Ovary (tissue), 9 donors: ENCODE data around the gene C1QTNF9. TPM values are rescaled to one million over a fixed set of nuclear protein-coding genes. Genes with fewer than 3 reads are reported as not detected.

Source experiments
- DNase-seq, 5 donors: peaks; one replicate each; pipeline ENCODE4 v3.0.0-alpha.2; 2019 to 2020
- H3K27ac ChIP-seq, 2 donors: fragments of 200-600 bp; one replicate each; pipeline versions ENCODE4 v1.5.1 to v1.8.0; 2019 to 2022
- H3K27me3 ChIP-seq: fragments of 200-600 bp; one replicate; pipeline ENCODE4 v1.8.0; 2022
- H3K36me3 ChIP-seq: fragments of 200-600 bp; sonication (generic); one replicate; pipeline ENCODE4 v1.5.1; 2019
- H3K4me1 ChIP-seq: one replicate; pipeline ENCODE4 v1.8.1; 2013; ENCODE audit warnings: mild to moderate bottlenecking, moderate library complexity; ENCODE audit not compliant: insufficient read depth
- H3K4me3 ChIP-seq: fragments of 200-600 bp; sonication (generic); one replicate; pipeline ENCODE4 v1.5.1; 2017
- H3K9me3 ChIP-seq, 2 donors: fragments of 200-600 bp in 1 of 2; sonication (generic) in 1 of 2; one replicate each; pipeline versions ENCODE4 v1.5.1 to v1.8.1; 2013 to 2019; ENCODE audit warnings: mild to moderate bottlenecking in 1 of 2, moderate library complexity in 1 of 2
- EP300 ChIP-seq: sonication (generic); formaldehyde crosslinking; IDR thresholded peaks from one replicate; pipeline ENCODE4 v1.6.1; 2017; ENCODE audit warnings: antibody characterized with exemption
- POLR2A ChIP-seq: fragments of 450-650 bp; IDR thresholded peaks from one replicate; pipeline ENCODE4 v1.6.1; 2017; ENCODE audit warnings: antibody characterized with exemption, mild to moderate bottlenecking, moderate library complexity
- WGBS, 3 donors: extraction: QIAGEN DNeasy Blood & Tissue Kit in 1 of 3; methylation state at CpG; one replicate each; pipeline versions ENCODE4 v1.1.5 to v1.1.7; 2013 to 2017; 5-methylcytosine and 5-hydroxymethylcytosine counted together
- intact Hi-C, 4 donors: fragments of 100-400 bp; cut with DNase I; formaldehyde crosslinking; loops; one replicate each; pipeline versions ENCODE4 v1.11.0 to v1.15.1; 2022 to 2023
- polyA plus RNA-seq, 2 donors: library from polyadenylated mRNA; stranded (reverse); fragments of 200-250 nt in 1 of 2; fragments of 350-450 nt in 1 of 2; fragmentation: Illumina TruSeq in 1 of 2; extraction: RNeasy Lipid Tissue Mini Kit (QIAGEN cat#74804) in 1 of 2; gene quantifications; one replicate each; pipeline ENCODE4 v1.2.3, GENCODE V29; 2013 to 2014
- total RNA-seq, 7 donors: library from RNA; depleted of rRNA in 2 of 7; stranded (reverse); fragments of >200 nt in 2 of 7; fragmentation: NEBNext Ultra II Directional in 3 of 7; extraction: Animal tissue kit (Norgen Biotek cat#: 25700) in 3 of 7; gene quantifications; one replicate each; pipeline versions ENCODE4 v1.1.0 to v1.2.4, GENCODE V29; 2016 to 2023
- TF ChIP-seq, protein P1 (sequence below), 3 donors: fragments of 450-650 bp in 2 of 3; fragments of 200-600 bp in 1 of 3; IDR thresholded peaks; one replicate each; pipeline versions ENCODE4 v1.5.1 to v1.8.0; 2016 to 2022; ENCODE audit warnings: antibody characterized with exemption in 3 of 3, mild to moderate bottlenecking in 1 of 3
- donor health status: DM: no; HTN: no; CAD: no; lungs with moderate emphysema.
- donor health status: DM: no; HTN: no; CAD: no.
- donor health status: Bipolar disorder and iron deficiency.
- donor health status: DM: yes; HTN: yes; CAD: no.
- donor health status: DM: no; HTN: no; CAD: no.
- donor health status: DM: yes; HTN: yes; CAD: no.

The C1QTNF9 gene
- total and polyA plus RNA-seq, 9 donors = 0.12 to 1.6 (median 0.25) TPM; not detected in 3

DNA sequence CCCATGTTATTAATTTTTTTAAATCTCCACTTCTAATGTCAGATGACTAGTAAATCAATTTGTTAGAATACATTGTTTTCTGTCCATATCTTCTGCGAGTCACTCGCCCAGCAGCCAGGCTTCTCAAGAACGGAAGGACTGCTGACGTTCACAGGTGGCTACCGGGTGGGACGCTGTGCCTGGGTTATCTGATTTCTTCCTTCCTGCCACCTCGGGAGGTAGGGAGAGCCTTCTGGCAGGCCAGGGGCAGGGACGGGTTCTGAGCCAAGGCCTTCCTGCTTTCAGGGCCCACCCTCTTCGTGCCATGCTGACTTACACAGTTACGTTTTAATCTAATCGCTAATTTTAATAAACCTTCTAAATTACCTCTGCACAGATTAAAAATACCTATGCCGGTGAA is 7.9 kb upstream of the C1QTNF9 start:
- TF ChIP-seq EP300 (no peak), POLR2A (no peak)
- TF ChIP-seq, protein P1, sequence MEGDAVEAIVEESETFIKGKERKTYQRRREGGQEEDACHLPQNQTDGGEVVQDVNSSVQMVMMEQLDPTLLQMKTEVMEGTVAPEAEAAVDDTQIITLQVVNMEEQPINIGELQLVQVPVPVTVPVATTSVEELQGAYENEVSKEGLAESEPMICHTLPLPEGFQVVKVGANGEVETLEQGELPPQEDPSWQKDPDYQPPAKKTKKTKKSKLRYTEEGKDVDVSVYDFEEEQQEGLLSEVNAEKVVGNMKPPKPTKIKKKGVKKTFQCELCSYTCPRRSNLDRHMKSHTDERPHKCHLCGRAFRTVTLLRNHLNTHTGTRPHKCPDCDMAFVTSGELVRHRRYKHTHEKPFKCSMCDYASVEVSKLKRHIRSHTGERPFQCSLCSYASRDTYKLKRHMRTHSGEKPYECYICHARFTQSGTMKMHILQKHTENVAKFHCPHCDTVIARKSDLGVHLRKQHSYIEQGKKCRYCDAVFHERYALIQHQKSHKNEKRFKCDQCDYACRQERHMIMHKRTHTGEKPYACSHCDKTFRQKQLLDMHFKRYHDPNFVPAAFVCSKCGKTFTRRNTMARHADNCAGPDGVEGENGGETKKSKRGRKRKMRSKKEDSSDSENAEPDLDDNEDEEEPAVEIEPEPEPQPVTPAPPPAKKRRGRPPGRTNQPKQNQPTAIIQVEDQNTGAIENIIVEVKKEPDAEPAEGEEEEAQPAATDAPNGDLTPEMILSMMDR (IDR thresholded peaks at IDR 0.05) = no peak
- no peak overlapping the region for H3K27ac ChIP-seq
- no peaks in the 10 kb centered on the region for H3K4me1 ChIP-seq
- H3K27me3 ChIP-seq = no peaks in the 10 kb centered on the region
- intact Hi-C loops = no loop called here
- H3K36me3 ChIP-seq = no peaks in the 10 kb centered on the region
- DNase-seq = no peak
- 81 to 88% (median 84%) methylated on average over 12 of the region's 12 CpGs for WGBS, 3 donors
- no peak overlapping the region for H3K4me3 ChIP-seq
- H3K9me3 ChIP-seq = no peaks in the 10 kb centered on the region

DNA sequence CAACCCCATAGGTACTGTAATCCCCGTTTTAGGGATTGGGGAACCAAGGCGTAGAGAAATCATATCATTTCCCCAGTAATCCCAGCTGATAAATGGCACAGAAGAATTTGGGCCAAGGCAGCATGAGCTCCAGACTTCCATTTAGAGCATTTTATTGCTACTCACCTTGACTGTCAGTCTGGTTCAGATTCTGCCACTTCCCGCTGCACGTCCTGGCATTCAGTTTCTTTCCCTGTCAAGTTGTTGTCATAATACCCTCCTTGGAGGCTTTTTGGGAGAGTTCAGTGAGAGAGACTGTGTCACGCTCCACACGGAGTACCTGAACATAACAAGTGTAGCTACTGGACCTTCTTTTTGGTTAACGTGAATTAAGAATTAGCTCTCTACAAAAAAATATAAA is 7.5 kb upstream of the C1QTNF9 start:
- Histone ChIP-seq H3K27ac (no peak overlapping the region), H3K4me1 (no peaks in the 10 kb centered on the region), H3K4me3 (no peak overlapping the region), H3K36me3 (no peaks in the 10 kb centered on the region), H3K9me3 (no peaks in the 10 kb centered on the region), H3K27me3 (no peaks in the 10 kb centered on the region)
- WGBS, 3 donors = 88 to 97% (median 89%) methylated on average over 7 of the region's 7 CpGs
- TF ChIP-seq EP300 = no peak
- TF ChIP-seq, protein P1 (IDR thresholded peaks at IDR 0.05) = no peak
- no peak for TF ChIP-seq POLR2A
- DNase-seq = no peak
- intact Hi-C loops = no loop called here

- H3K9me3 ChIP-seq = no peaks in the 10 kb centered on the region
- no peak overlapping the region for H3K4me3 ChIP-seq
- no peaks in the 10 kb centered on the region for H3K4me1 ChIP-seq
- H3K36me3 ChIP-seq = no peaks in the 10 kb centered on the region
- intact Hi-C loops = no loop called here
- no peak for DNase-seq
- H3K27ac ChIP-seq = no peak overlapping the region
- TF ChIP-seq, protein P1 (IDR thresholded peaks at IDR 0.05) = no peak
- TF ChIP-seq POLR2A (no peak), EP300 (no peak)
- H3K27me3 ChIP-seq = no peaks in the 10 kb centered on the region
- WGBS, 3 donors = 45 to 51% (median 47%) methylated on average over 5 of the region's 5 CpGs
These were observed 4.8 kb upstream of the C1QTNF9 start for GRCh38 chr13:24304620-24305019.

GRCh38 chr13:24306632-24307031 is 2.7 kb upstream of the C1QTNF9 start:
- intact Hi-C loops = no loop called here
- DNase-seq = no peak
- Histone ChIP-seq H3K27ac (no peak overlapping the region), H3K4me1 (no peaks in the 10 kb centered on the region), H3K9me3 (no peaks in the 10 kb centered on the region), H3K4me3 (no peak overlapping the region), H3K36me3 (no peaks in the 10 kb centered on the region), H3K27me3 (no peaks in the 10 kb centered on the region)
- no peak for TF ChIP-seq POLR2A
- 90 to 93% (median 91%) methylated on average over 1 of the region's 1 CpG for WGBS, 3 donors

GRCh38 chr13:24307211-24308067 is 1.9 kb upstream of the C1QTNF9 start:
- Histone ChIP-seq H3K27ac (no peak overlapping the region), H3K4me3 (no peak overlapping the region), H3K4me1 (no peaks in the 10 kb centered on the region), H3K36me3 (no peaks in the 10 kb centered on the region), H3K9me3 (no peaks in the 10 kb centered on the region), H3K27me3 (no peaks in the 10 kb centered on the region)
- TF ChIP-seq POLR2A (no peak), EP300 (no peak)
- TF ChIP-seq, protein P1 (IDR thresholded peaks at IDR 0.05) = no peak
- WGBS, 3 donors = 87 to 88% (median 87%) methylated on average over 27 of the region's 27 CpGs
- intact Hi-C loops = no loop called here
- DNase-seq = no peak
